ENCODE data around the gene PLEK. TPM values are rescaled to one million over a fixed set of nuclear protein-coding genes. Genes with fewer than 3 reads are reported as not detected.
"Not testable (repeated sequence)": the region's sequence is repeated elsewhere in the genome, so short reads cannot be mapped to it uniquely, and the experiment has no call there.

The PLEK gene
- total RNA-seq, 1 experiment from 2014 or later, result 0.25 TPM

GRCh38 chr2:68441179-68441993 lies 76.3 kb downstream of the PLEK start:
- peak; percentile 81 for DNase-seq (ENCODE audit: low read depth)

GRCh38 chr2:68441994-68442322 lies 76.9 kb downstream of the PLEK start:
- no peak for DNase-seq (ENCODE audit: low read depth)

- not testable (repeated sequence) for DNase-seq (ENCODE audit: low read depth)
Measured at GRCh38 chr2:68446425-68446824, 81.3 kb downstream of the PLEK start.

Other genes with a start within 250 kb of the PLEK start
- gene PNO1, start 207.4 kb upstream of the PLEK start, total RNA-seq (2014; rRNA removed; shearing (Covaris generic)), result 24.0 and 25.6 TPM in 2 replicates
- gene PPP3R1, start 112.8 kb upstream of the PLEK start, total RNA-seq (2014; rRNA removed; shearing (Covaris generic)), result 25.8 and 30.8 TPM in 2 replicates
- 22.6 and 27.2 TPM in 2 replicates for gene CNRIP1, start 45.3 kb upstream of the PLEK start, total RNA-seq (2014; rRNA removed; shearing (Covaris generic))
- 0.91 and 1.5 TPM in 2 replicates for gene FBXO48, start 102.0 kb downstream of the PLEK start, total RNA-seq (2014; rRNA removed; shearing (Covaris generic))
- 1.4 and 2.6 TPM in 2 replicates for gene APLF, start 102.3 kb downstream of the PLEK start, total RNA-seq (2014; rRNA removed; shearing (Covaris generic))